Middle frontal gyrus (tissue), 1 donor: ENCODE measurements around the gene SLC39A12.
A peak's percentile ranks its signal among the peaks of the same experiment; 100 is the strongest.
"Not testable (repeated sequence)": the region's sequence is repeated elsewhere in the genome, so short reads cannot be mapped to it uniquely, and the experiment has no call there.

Source experiments
- DNase-seq: peaks from one replicate; pipeline ENCODE4 v3.0.0-alpha.2; 2015; ENCODE audit warnings: low spot score; ENCODE audit errors: extremely low spot score

SLC39A12 gene

DNA sequence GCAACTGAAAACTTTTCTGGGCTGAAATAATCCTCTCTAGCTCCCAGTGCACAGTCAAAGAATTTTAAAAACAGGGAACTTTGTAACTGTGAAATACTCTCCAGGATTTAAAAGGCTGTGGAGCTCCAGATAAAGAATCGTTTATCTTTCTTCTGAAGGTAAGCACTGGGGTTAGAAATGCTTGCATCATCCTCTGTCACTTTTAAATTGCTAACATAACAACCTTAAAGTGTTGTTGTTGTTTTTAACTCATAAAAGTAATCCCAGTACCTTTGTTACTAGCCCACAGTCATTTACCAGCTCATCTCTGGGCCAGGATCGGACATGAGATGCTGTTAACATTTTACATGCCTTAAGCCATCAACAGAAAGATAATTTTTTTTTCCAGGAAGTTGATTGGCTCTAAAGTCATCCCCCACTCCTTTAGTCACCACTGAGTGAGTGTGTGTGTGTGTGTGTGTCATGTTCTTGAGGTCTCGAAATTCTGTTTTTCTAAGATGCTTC, at the start of gene SLC39A12:
Gene SLC39A12, plus strand, starts transcription at position 51 of the 504 bp plus-strand sequence. CDS start 1,359 bp downstream, outside the sequence.
- no peak for DNase-seq

- no peak for DNase-seq
These were observed 47.2 kb upstream of the SLC39A12 start for GRCh38 chr10:17904564-17904963.

DNA sequence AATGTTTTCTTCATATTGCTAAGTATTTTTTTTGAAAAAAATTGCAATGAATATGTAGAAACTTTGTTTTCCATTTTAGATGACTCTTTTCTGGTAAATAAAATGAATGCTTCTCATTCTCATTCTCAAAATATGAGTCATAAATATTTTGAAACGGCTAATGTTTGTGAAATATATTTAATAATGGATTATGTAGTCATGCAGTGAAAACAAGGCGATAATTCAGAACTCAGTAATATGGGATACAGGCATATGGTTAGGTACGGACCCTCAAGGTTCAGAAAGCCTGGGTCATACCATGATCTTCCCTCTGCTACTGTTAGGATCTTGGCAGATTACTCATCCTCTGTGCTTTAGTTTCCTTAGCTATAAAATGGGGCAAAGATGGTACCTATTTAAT, 46.2 kb upstream of the SLC39A12 start:
- no peak for DNase-seq

GRCh38 chr10:17906002-17906401, 45.7 kb upstream of the SLC39A12 start:
- no peak for DNase-seq

- DNase-seq: no peak
These were observed 44.1 kb upstream of the SLC39A12 start for GRCh38 chr10:17907641-17908040.

GRCh38 chr10:17910125-17910789, 41.5 kb upstream of the SLC39A12 start:
- DNase-seq: no peak

DNA sequence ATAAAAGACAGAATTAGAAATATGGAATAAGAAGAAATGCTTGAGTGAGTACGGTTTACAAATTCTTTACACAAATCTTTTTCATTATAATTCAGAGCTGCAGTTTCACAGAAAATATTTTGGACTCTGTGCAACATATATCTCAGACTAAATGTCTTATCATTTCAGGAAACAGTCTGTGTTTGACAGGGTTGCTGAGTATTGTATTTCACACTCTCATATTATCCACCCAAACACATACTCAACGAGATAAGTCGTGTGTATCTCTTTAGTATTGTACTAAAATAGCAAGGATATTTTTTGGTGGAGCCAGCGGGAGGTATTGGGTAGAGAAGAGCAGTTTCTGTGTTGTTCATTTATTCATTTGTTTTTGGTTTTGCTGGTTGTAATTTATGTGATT, 39.0 kb upstream of the SLC39A12 start:
- no peak for DNase-seq

GRCh38 chr10:17913604-17914003, 38.1 kb upstream of the SLC39A12 start:
- no peak for DNase-seq

DNA sequence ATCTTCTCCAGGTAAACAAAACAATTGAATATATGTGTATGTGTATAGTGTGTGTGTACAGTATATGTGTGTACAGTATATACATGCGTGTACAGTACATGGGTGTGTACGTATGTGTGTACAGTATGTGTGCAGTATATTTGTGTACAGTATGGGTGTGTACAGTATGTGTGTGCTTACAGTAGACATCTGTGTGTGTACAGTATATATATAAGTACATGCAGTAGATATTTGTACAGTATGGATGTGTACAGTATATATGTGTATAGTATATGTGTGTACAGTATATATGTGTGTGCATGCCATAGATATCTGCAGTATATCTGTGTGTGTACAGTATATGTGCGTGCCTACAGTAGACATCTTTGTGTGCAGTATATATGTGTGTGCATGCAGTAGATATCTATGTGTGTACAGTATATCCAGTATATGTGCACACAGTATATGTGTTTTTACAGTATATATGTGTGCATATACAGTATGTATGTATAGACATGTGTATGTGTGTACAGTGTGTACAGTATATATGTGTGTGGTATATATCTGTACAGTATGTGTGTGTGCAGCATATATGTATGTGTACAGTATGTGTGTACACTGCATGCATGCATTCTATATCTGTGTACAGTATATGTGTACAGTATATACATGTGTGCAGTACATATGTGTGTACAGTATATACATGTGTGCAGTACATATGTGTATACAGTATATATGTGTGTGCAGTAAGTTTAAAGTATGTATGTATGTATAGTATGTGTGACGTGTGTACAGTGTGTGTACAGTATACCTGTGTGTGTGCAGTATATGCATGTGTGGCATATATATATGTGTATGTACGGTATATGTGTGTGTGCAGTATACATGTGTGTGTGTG, 37.3 kb upstream of the SLC39A12 start:
- no peak for DNase-seq

- DNase-seq: no peak
These were observed 36.5 kb upstream of the SLC39A12 start for GRCh38 chr10:17915181-17915580.

- DNase-seq: no peak
These were observed 33.4 kb upstream of the SLC39A12 start for GRCh38 chr10:17918187-17918903.

DNA sequence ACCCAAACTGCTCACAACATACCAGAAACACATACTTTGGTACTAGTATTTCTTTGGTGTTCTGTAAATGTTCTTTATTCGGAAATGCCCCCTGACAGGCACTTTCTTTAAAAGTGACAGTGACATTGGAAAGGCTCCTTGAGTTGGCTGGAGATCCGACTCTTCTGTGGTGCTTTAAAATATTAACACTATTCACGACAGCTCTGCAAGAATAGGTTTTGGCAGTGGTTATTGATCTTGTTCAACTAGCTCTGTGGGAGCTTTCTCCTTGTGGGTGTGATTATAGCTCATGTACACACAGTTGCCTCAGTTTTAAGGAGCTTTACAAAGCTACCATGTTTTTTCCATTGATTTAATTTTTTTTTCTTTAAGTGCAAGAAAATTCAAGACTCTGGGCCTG, 30.3 kb upstream of the SLC39A12 start:
- DNase-seq: no peak

GRCh38 chr10:17923728-17924127, 28.0 kb upstream of the SLC39A12 start:
- DNase-seq: peak; percentile 36

GRCh38 chr10:17943033-17943745, 8.5 kb upstream of the SLC39A12 start:
- DNase-seq: no peak

DNA sequence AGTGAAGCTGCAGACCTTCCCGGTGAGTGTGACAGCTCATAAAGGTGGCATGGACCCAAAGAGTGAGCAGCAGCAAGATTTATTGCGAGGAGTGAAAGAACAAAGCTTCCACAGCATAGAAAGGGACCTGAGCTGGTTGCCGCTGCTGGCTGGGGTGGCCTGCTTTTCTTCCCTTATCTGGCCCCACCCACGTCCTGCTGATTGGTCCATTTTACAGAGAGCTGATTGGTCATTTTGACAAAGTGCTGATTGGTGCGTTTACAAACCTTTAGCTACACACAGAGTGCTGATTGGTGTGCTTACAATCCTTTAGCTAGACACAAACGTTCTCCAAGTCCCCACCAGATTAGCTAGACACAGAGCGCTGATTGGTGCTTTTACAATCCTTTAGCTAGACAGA, 1.4 kb upstream of the SLC39A12 start:
- DNase-seq: not testable (repeated sequence)

DNA sequence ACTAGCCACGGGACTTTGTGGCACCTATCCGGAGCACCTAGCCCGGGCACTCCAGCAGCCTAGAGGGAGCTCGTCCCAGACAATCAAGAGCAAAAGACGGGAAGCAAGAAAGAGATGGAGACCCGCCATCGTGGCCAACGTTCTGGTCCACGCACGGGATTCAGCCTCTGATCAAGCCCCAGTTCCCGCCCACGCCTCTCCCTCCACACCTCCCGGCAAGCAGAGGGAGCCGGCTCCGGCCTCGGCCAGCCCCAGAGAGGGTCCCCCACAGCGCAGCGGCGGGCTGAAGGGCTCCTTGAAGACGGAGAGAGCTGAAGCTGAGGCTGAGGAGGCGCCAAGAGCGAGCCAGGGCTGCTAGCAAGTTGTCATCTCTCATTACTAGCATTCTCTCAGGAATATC, 992 bp upstream of the SLC39A12 start:
- no peak for DNase-seq

- not testable (repeated sequence) for DNase-seq
These were observed 2.7 kb downstream of the SLC39A12 start for GRCh38 chr10:17954372-17954771.

DNA sequence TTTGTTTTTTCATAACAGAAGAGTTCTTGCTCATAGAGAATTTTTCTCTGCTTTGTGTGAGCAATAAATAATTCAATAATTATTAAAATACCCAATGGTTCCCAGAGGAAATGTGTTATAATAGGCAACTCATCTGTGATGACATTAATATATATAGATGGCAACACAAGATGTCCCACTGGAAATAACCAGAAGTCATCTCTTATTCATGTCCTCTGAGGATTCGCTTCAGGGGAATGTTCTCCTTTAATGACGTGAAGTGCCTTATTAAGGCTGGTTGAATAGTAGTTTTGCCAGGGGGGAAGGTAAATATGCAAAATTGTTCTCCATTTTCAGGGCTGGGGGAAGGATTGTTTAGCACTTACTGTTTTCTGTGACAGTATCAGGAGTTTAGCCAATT, 3.1 kb downstream of the SLC39A12 start:
- DNase-seq: no peak

DNA sequence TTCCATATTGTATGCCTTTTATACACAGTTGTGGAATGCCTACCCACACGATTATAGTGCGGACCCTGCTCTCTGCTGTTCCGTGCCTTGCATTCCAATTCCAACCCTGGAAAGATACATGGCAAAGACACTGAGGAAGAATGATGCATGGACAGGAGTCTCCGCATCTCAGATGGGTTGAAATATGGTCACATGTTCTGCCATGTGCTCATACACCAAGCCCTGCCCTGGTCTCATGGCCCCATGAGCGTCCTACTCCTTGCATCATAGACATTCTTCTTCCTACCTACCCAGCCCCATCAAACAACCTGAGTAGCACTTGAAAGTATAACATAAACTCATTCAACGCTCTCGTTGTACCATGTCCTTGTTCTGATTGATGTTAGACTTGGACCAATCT, 6.3 kb downstream of the SLC39A12 start:
- DNase-seq: no peak

DNA sequence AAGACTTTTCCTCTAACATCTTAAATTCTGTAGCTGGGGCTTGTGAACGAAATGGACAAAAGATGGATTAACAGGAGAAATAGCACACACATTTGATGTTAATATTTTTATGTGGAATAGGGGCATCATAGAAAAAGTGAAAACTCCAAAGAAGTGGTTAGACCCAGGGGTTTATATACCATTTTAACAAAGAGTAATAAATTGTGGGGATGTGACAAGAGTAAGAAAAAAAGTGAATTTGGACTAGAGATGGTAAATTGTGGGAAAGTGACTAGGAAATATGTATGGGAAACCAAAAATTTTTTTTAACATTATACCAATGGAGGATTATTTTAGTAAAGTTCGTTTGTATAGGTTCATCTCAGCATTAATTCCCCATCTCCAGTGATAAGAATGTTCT, 8.2 kb downstream of the SLC39A12 start:
- DNase-seq: no peak
